HS-5 (cell line): ENCODE data around the gene PDE2A.

Source experiments
- DNase-seq: peaks from one replicate; pipeline ENCODE4 v3.0.0-alpha.2; 2012; ENCODE audit warnings: low read depth

PDE2A gene

DNA sequence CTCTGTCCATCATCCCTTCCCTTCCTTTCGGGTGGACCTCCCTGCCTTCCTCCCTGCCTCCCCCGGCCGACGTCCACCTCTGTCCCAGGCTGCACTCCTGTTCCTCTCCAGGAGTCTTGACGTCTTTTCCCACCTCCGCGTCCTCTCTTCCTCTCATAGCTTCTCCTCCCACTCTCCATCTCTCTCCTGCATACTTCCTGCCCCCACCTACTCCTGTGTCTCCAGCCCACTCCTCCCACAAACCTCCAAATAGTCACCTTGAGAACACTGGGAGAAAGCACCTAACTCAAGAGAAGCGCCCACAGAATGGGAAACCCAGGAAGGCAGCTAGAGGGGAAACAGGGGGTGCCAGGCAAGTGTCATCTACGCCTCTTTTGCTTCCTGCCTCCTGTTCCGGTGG, 60.8 kb downstream of the PDE2A start:
- DNase-seq, result no peak

DNA sequence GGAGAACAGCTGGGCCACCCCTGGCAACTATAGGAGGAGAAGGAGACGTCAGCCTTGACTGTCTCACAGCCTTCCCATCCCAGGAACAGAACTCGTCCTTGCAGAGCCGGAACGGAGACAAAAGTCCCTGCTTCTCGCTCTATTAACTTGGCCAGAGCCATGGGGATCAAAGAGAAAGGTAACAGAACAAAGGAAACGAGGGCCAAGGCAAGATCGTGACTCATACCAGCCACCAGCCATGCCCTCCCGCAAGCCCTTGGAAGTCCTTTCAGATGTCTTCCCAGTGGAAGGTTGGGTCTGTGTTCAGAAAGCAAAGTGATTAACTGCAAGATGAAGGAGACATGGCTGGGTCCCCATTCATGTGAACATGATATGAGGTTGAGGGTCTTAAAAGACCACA, 64.7 kb downstream of the PDE2A start:
- no peak for DNase-seq

DNA sequence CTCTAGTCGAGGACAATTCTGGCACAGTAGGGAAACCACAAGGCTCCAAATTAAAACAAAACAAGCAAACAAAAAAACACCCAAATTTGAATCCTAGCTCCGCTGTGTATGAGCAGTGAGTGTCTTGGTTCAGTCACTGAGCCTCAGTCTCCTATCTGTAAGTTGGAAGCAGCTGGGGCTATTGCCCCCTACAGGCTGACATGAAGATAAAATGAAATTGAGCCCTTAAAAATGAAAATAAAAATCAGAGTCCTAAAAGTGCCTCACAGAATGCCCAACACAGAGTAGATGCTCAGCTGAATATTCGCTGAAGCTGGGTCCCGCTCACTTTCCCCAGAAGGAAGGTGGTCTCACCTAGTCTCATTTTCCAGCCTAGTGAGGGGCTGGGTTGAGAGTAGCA, 65.2 kb downstream of the PDE2A start:
- no peak for DNase-seq

DNA sequence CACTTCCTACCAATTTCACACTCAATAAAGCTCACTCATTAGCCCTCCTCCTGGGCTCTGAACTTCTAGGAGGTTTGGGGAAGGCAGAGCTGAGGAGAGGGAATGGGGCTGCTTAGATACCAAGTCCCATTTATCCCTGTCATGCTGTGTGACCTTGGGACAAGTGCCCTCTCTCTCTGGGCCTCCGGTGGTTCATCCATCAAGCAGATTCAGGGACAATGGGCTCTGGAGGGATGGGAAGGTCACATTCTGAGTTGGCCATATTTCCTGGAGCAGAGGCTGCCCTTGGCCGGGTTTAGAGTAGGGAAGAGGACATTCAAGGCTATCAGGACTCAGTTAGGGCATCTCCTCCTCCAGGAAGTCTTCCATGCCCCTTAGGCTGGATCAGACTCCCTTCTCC, 66.7 kb downstream of the PDE2A start:
- no peak for DNase-seq

DNA sequence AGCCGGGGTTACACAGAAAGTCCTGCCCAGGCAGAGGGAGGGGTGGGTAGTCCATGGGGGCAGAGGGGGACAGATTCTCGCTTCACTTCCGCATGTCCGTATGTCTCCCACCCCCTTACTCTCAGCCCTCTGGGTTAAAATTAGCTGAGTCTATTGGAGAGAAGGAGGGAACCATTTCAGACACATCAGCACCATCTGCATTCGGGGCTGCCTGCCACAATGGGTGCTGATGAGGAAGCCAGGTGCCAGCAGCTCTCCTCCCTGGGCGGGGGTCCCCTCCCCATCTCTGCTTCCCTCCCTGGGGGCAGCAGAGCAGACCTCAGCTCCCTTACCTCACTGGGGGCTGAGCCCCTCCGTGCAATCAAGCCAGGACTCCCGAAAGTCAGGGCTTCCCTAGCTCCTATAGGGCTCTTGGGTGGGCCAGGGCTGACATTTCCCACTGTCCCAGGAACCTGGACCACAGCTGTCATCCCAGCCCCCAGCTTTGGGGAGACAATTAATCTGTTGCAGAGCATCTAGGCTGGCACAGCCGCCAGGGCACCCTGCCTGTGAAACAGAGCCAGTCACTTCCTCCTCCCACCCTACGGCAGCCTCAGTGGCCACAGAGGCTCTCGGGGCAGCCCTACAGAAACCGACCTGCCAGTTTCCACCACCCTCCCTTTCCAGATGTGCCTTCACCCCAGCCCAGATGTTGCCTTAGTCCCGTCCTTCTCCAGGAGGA, 67.3 kb downstream of the PDE2A start:
- no peak for DNase-seq

DNA sequence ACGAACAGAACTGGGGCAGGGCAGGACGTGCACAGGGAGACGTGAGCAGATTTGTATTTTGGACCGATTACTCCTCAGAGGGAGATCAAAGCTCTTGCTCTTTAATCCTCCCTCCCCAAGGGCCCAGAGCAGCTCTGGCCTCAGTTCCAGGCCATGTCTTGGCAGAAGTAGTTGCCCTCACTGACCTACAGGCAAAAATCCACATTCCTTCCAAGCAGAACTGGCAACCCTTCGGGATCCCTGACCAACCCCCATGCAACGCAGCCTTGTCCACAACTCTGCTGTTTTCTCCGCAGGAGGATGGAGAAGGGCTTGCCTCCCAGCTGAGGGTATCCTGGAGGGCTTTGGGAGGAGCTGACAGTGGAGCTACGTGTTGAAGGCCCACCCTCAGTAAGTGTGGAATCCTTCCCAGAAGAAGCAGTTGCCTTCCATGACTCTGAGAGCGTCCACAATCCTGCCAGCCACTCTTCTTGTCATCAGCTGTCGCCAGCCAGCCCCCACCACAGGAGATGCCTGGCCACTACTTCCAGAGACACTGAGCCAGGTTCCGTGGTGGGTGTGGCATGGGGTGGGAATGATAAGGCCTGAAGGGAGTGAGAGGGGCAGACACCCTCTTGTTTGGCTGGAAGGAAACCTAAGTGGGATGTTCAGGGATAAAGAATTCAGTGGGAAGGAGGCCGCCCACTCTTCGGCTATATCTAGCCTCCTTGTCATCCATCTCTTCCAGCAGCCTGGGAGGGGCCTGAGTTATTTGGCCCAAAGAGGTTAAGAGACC, 68.1 kb downstream of the PDE2A start:
- no peak for DNase-seq

DNA sequence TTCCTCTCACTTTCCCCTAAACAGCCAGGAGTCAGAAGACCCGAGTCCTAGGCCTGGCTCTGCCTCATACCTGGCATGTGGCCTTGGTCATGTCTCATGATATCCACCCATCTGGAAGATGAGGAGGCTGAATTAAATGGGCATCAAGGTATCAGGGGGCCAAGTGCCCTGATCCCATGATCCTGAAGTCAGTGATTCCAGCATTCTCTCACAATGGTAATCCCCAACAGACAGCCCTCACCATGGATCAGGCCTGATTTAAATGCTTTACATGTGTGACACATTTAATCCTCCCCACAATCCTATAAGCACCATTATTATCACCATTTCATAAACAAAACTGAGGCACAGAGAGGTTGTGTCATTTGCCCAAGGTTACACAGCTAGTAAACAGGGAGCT, 70.0 kb downstream of the PDE2A start:
- no peak for DNase-seq

DNA sequence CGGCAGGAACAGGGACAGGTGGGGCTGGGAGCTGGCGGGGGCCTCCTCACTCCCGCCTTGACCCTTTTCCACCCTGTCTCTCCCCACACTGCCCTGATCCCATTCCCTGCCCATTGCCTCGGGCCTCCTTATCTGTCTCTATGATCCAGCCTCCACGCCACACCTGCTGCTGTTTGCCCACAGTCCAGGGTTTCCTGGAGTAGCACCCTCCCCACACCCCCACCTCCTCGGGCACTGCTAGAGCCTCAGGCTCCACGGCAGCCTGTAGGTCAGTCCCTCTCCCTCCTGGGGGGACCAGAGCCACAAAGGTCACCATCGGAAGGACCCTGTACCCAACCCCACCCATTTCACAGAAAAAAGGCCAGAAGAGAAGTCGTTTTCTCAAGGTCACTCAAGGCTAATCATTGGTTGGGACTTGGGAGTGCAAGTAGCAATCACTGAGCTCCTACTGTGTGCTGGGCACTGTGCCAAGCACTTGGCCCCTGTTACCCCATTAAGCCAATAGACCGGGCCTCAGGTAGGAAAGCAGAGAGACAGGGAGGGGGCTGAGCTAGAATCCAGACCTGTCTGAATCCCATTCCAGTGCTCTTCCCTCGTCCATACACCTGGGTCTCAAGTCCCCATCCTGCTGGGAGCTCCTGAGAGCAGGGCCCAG, 71.8 kb downstream of the PDE2A start:
- no peak for DNase-seq

DNA sequence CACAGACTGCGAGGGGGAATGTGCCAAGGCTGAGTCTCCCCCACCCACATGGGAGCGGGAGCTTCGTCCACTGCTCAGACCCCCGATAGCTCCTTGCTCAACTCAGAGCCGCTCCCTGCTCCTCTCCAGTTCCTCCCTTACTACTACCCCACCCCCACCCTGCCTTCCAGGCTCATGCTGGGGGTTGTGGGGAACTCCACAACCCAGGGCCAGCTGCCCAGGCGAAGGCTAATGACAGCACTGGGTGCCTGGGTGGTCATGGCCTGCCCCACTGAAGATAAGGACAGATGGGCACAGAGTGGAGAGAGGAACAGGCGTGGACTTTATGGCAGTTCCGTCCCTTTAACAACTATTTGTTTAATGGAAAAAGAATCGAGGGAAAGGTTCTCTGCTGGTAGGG, 73.7 kb downstream of the PDE2A start:
- no peak for DNase-seq

DNA sequence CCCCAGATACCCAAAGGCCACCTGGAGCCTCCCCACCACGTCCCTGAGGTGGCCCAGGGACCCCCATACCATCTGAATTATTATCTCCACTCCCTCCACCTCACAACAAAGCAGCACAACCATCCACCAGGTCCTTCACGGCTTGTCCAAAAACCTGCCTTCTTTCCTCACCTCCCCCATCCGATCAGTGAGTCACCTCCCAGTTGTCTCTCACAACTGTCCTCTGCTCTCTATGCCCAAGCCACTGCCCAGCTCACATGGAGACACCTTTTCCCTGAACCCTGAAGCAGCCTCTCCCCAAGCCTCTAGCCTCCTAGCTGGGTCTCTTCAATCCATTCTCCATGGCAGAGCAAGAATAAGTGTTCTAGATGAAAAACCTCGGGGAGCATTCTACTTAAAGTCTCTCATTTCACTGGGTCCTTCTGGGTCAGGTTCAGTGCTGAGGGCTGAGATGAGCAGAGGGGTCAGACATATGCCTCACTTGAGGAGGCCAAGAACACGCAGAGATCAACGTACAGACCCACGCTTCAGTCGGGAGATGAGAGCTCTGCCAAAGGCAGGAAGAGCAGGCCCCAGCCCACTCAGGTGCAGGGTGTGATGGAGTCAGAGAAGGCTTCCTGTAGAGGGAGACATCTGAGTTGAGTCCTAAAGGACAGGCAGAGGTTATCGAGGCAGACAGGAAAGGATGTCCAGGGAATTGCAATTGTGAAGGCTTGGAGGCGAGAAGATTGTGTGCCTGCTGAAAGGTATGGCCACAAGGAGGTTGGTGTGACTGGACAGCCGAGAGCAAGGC, 74.7 kb downstream of the PDE2A start:
- no peak for DNase-seq

DNA sequence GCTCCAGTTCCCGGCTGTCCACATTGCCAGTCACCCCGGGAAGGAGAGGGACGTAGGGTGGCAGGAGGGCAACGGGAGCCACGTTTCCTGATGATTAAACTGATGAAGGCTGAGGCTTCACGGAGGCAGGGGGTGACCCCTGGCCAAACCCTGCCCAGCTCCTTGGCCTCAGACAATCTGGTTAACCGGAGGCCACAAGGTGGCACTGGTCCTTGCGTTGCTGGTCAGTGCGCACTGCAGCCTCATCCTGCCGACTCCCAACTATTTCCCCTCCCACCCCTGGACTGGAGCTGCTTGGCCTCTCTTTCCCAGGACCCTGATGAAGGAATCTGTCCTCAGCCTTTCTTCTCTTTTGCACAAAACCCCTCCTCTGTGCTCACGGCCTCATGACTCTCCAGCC, 75.3 kb downstream of the PDE2A start:
- no peak for DNase-seq

DNA sequence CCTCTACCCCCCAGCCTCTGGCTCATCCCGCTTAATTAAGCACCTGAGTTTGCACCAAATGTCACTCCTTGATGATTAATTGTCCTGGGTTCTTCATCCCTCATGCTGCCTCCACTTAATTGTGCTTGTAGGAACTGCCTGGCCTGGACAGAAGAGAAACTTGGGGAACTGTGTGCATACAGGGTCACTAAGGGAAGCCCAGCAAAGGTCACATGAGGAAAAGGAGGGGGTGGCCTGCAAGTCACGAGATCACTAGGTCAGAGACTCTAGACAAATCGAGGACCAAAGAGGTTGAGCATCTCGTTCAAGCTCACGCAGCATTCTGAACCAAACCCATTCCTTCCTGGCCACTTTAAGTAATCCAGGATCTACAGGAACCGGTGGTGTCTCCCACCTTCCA, 75.8 kb downstream of the PDE2A start:
- DNase-seq, result no peak

DNA sequence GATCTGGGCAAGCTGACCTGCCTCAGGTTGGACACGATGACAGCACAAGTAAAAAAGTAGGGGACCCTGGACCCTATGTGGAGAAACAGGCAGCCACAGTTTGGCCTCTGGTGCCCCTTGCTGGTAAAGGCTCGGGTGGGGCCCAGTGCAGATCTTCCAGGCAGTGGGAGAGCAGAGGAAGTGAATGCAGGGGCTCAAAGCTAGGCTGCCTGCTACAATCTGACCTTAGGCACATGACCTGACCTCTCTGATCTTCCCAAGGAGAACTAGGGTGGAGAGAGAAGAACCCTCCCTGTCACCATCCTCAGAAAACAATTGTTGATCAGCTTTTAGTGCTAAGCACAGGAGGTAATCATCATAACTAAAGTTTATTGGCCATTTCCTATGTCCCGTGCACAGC, 76.5 kb downstream of the PDE2A start:
- DNase-seq, result no peak

DNA sequence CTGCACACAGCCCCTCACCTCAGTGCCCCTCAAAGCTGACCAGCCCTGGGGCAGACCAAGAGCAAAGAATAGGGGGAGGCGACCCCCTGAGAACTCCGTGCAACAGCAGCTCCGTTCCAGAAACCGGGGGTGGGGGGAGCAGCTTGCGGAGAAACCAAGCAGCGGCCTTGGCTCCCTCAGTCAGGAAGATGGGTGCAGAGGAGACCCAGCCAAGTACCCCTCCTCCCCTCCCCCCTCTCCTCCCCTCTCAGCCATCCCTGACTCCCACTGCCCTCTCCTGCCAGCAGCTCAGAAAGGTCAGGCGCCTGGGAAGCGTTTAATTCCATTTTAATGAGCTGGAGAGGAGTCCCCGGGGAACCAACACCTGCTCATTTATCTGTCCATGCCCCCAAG, 78.9 kb downstream of the PDE2A start:
- no peak for DNase-seq

DNA sequence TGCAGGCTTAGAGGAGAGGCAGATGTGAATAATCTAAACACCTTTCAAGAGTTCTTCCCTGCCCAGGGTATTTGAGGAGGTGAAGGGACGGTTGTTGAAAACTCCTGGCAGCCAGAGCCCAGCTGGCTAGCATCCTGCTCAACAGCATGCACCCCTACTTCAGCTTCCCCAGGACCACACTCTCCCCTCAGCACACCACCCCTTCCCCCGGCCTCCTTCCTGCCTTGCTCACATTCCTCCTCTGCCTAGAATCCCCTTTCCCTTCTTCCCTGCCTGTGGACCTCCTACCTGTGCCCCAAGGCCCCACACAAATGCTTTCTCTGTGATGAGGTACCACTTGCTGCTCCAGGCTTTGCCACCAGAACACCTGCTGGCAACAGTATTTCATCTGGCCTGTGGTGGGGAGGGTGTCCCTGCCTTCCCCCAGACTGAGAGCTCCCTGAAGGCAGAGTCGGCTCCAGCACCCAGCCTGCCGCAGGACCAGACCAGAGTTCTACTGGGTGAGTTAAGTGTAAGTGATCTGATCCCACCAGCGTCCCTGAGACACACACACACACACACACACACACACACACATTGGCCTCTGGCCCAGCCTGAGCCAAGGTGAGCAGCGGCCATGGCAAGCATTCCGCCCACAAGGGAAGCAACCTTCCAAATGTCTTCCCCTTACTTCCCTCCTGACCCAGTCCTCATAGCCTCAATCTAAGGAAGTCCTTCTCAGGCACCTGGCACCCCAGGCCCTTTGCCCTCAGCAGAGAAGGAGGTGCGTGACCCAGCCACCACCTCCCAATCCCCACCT, 79.5 kb downstream of the PDE2A start:
- no peak for DNase-seq

DNA sequence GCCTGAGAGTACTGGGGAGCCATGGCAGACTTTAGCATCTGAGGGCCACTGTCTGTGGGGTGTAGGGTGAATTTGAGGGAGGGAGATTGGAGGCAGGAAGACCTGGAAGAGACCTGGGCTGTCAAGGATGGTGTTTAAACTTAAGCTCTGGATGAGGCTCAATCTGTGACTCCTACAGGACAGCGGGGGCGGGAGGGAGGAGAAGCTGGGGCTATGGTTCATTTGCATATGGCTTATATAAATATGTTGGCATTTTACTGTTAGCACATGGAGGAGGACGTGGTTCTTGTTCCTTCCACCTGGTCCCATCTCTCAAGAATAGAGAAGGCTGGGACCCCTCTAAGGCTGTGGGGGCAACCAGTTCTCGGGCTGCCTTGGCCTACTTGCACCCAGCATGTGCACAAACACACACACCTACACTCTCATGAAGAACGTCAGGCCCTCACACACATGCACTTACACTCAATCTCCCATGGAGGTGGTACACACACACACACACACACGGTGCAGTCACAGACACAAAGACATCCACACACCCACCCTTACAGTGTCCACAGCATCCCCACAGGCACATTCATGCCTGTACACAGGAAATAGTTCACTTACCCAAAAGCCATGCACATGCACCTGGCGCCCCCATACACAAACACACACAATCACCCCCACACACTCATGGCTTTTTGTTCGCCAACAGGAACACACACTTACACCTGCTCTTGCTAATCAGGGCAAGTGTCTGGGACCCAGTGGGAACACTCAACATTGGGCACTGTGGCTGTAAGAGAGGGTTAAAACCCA, 81.3 kb downstream of the PDE2A start:
- no peak for DNase-seq

DNA sequence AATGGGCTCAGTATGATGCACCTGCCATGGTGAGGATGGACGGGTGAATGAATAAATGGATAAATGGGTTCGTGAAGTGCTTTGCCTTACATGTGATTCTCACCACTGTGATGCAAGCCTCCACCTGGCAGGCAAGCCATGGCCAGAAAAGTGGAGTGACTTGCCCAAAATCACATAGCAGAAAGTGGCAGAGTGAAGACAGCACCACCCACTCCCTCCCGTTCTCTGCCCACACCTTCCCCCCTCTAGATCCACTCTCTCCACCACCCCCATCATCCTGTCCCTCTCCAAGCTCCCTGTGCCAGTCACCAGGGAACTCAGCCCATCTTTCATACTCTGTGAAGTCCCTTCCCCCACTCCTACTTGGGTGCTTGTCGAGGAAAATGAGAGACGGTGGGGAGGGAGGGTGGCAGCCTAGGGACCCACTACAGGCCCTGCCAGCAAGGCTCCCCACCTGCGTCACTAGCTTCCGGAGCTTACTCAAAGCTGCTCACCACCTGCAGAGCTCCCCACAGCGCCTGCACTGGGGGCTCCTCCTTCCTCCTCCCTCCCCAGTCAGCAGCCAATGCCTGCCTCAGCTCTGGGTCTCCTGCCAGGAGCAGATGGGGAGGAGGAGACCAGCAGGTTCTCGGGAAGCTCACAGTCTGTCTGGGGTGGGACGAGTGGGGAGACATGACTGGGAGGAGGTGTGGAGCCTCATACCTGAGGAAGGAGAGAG, 82.3 kb downstream of the PDE2A start:
- DNase-seq, result no peak

DNA sequence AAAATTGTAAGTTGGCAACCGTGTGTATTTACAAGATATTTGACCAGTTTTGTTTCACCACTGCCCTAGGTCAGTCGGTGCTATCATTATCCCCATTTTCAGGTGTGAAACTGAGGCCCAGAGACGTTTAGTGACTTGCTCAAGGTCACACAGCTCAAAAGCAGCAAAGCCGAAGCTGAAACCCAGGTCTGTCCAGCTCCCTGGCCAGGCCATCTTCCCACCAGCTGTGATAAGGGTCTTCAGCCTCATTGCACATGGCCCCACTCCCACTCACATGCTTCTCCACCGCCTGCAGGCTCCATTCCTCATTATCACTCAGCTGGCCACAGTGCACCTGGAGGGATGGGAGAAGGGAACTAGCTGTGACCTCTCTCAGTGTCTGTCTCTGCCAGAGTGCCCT, 83.2 kb downstream of the PDE2A start:
- DNase-seq, result no peak

DNA sequence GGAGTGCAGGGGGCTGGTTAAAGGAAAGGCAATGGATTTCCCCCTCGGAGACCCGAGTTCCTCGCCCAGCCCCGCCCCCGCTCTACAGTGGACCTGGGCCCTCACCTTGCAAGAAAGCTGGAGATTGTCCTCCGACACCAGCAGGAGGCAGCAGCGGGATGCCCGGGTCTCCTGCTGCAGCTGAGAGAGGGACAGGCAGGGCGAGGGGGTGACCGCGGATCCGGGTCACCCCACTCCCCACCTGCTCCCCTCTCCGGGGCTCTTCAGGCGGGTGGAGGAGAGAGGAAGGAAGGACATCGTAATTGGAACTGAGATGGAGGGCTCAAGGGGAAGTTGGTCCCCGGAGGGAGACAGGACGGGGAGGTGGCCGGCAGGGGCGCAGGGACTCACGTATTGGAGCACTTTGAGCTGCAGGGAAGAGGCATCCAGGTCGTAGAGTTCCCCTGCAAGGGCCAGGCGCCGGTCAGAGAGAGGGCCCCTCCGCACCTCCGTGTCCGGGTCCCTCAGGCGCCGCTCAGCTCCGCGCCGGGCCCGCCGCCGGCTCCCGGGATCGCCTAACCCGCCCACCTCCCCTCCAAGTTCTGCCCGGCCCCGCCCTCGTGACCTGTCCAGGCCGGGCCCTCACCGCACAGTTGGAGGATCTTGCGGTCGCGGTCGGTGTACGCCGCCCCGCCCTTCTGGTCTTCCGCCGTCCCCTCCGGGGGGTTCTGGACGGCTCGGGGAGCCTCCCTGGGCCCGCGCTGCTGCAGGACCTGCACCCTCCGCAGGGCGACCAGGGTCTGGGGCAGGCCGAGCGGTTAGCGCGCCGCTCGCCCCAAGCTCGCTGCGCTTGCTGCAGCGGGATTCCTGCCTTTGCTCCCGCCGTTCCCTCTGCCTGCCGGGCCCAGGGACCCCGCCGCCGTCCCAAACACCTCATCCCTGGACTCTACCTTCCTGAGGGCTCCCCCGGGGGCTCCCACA, 84.1 kb downstream of the PDE2A start:
- no peak for DNase-seq
